H1 (cell line): ENCODE data around the gene FGD4. TPM values are rescaled to one million over a fixed set of nuclear protein-coding genes. Genes with fewer than 3 reads are reported as not detected.

ENCODE experiments used
- CTCF ChIA-PET: fragments of 300-600 bp; sonication (Branson Sonifier 250); formaldehyde crosslinking; loops from one replicate; lab custom pipeline; 2021; ENCODE audit not compliant: partially characterized antibody; lab: Charles Lee
- POLR2A ChIA-PET: fragments of 300-600 bp; sonication (Branson Sonifier 250); formaldehyde crosslinking; loops from one replicate; lab custom pipeline; 2021; ENCODE audit warnings: inconsistent platforms; ENCODE audit not compliant: partially characterized antibody; lab: Charles Lee
- DNase-seq, 2 experiments: peaks; one replicate each; pipeline versions ENCODE4 v3.0.0 to v3.0.0-alpha.2; 2010 to 2022; ENCODE audit warnings: low spot score in 2 of 2, low read depth in 1 of 2, mixed read lengths in 1 of 2
- FAIRE-seq: peaks from 2 replicates; lab custom pipeline; 2011; peaks lifted over from hg19 to GRCh38; lab: Jason Lieb, UNC
- H2AFZ ChIP-seq: 2 replicates; pipeline ENCODE4 v1.8.1; 2012; ENCODE audit warnings: low read length, inconsistent platforms
- H2AK5ac ChIP-seq: 2 replicates; pipeline ENCODE4 v1.6.1; 2013; ENCODE audit warnings: low read depth, low read length
- H2BK120ac ChIP-seq: replicated peaks from 2 replicates; pipeline ENCODE3; 2013; ENCODE audit warnings: low read depth, low read length, inconsistent platforms
- H2BK12ac ChIP-seq: 2 replicates; pipeline ENCODE4 v1.6.1; 2013; ENCODE audit warnings: low read depth, low read length
- H2BK15ac ChIP-seq: 2 replicates; pipeline ENCODE4 v1.6.1; 2013; ENCODE audit warnings: low read length
- H2BK20ac ChIP-seq: 2 replicates; pipeline ENCODE4 v1.6.1; 2013; ENCODE audit warnings: low read length
- H2BK5ac ChIP-seq: 2 replicates; pipeline ENCODE4 v1.6.1; 2013; ENCODE audit warnings: low read depth, low read length
- H3K14ac ChIP-seq: 2 replicates; pipeline ENCODE4 v1.6.1; 2013; ENCODE audit warnings: inconsistent platforms; ENCODE audit not compliant: insufficient read length
- H3K18ac ChIP-seq: 2 replicates; pipeline ENCODE4 v1.6.1; 2013; ENCODE audit warnings: low read length; ENCODE audit errors: extremely low read depth
- H3K23ac ChIP-seq: 2 replicates; pipeline ENCODE4 v1.6.1; 2013; ENCODE audit warnings: inconsistent platforms; ENCODE audit not compliant: insufficient read length
- H3K23me2 ChIP-seq: 2 replicates; pipeline ENCODE4 v1.6.1; 2013; ENCODE audit warnings: low read depth, low read length
- H3K27ac ChIP-seq: 2 replicates; pipeline ENCODE4 v1.6.1; 2011; ENCODE audit warnings: low read depth, low read length, inconsistent platforms
- H3K27me3 ChIP-seq, 4 experiments: replicated peaks in 1 of 4; 1 replicate in 1 of 4; 2 replicates in 3 of 4; pipeline versions ENCODE4 v1.6.1 to v1.8.1; 2011 to 2013; ENCODE audit warnings: low read length in 3 of 4, mild to moderate bottlenecking in 3 of 4, inconsistent platforms in 2 of 4, mixed read lengths in 2 of 4, moderate library complexity in 1 of 4; ENCODE audit not compliant: control insufficient read depth in 3 of 4, insufficient read depth in 3 of 4; ENCODE audit errors: extremely low read depth in 1 of 4
- H3K36me3 ChIP-seq, 4 experiments: 2 replicates each; pipeline versions ENCODE4 v1.6.1 to v1.8.1; 2011 to 2013; ENCODE audit warnings: mild to moderate bottlenecking in 4 of 4, low read length in 3 of 4, moderate library complexity in 2 of 4, control low read depth in 1 of 4, inconsistent platforms in 1 of 4; ENCODE audit not compliant: insufficient read depth in 4 of 4, control insufficient read depth in 2 of 4
- H3K4ac ChIP-seq: replicated peaks from 2 replicates; pipeline ENCODE3; 2013; ENCODE audit warnings: low read length, low read depth, mixed read lengths, inconsistent platforms; ENCODE audit not compliant: insufficient read length
- H3K4me1 ChIP-seq, 4 experiments: replicated peaks in 1 of 4; 1 replicate in 1 of 4; 2 replicates in 3 of 4; pipeline versions ENCODE4 v1.6.1 to v1.8.1; 2011 to 2013; ENCODE audit warnings: low read length in 3 of 4, inconsistent platforms in 2 of 4, mixed read lengths in 1 of 4; ENCODE audit not compliant: insufficient read depth in 4 of 4, control insufficient read depth in 3 of 4
- H3K4me2 ChIP-seq, 2 experiments: 2 replicates each; pipeline versions ENCODE4 v1.6.1 to v1.8.1; 2011 to 2013; ENCODE audit warnings: low read depth in 2 of 2, low read length in 2 of 2, control low read depth in 1 of 2, inconsistent platforms in 1 of 2, mild to moderate bottlenecking in 1 of 2; ENCODE audit not compliant: insufficient read depth in 1 of 2
- H3K4me3 ChIP-seq, 4 experiments: fragments of 200-600, 300-600 bp in 1 of 4; sonication (generic), shearing (Covaris generic), sonication (Bioruptor Twin) in 1 of 4; 2 replicates each; pipeline versions ENCODE4 v1.5.1 to v1.8.1; 2011 to 2016; ENCODE audit warnings: low read length in 4 of 4, low read depth in 3 of 4, control low read depth in 2 of 4, inconsistent platforms in 2 of 4, mild to moderate bottlenecking in 2 of 4, mixed read lengths in 1 of 4, moderate library complexity in 1 of 4; ENCODE audit not compliant: insufficient read depth in 2 of 4; ENCODE audit errors: extremely low read depth in 1 of 4
- H3K56ac ChIP-seq: replicated peaks from 2 replicates; pipeline ENCODE3; 2013; ENCODE audit warnings: low read depth, mild to moderate bottlenecking, mixed read lengths, low read length, inconsistent platforms; ENCODE audit not compliant: insufficient read length
- H3K79me1 ChIP-seq: 2 replicates; pipeline ENCODE4 v1.6.1; 2013; ENCODE audit warnings: low read depth, low read length, control low read depth
- H3K79me2 ChIP-seq, 2 experiments: 2 replicates each; pipeline versions ENCODE4 v1.6.1 to v1.8.1; 2012 to 2013; ENCODE audit warnings: low read length in 2 of 2, mild to moderate bottlenecking in 2 of 2, inconsistent platforms in 1 of 2; ENCODE audit not compliant: insufficient read depth in 2 of 2, control insufficient read depth in 1 of 2
- H3K9ac ChIP-seq, 4 experiments: replicated peaks in 1 of 4; 1 replicate in 1 of 4; 2 replicates in 3 of 4; pipeline versions ENCODE4 v1.6.1 to v1.8.1; 2011 to 2013; ENCODE audit warnings: low read depth in 3 of 4, low read length in 3 of 4, control low read depth in 2 of 4, mild to moderate bottlenecking in 2 of 4, moderate library complexity in 2 of 4, inconsistent platforms in 1 of 4; ENCODE audit errors: extremely low read depth in 1 of 4
- H3K9me3 ChIP-seq, 2 experiments: 2 replicates each; pipeline versions ENCODE4 v1.6.1 to v1.8.1; 2012 to 2013; ENCODE audit warnings: mild to moderate bottlenecking in 2 of 2, moderate library complexity in 2 of 2, control low read depth in 1 of 2, inconsistent platforms in 1 of 2, low read depth in 1 of 2, low read length in 1 of 2, mixed read lengths in 1 of 2; ENCODE audit not compliant: insufficient read depth in 2 of 2
- H4K20me1 ChIP-seq, 2 experiments: replicated peaks in 1 of 2; 2 replicates each; pipeline versions ENCODE3 to v1.8.1; 2011 to 2013; ENCODE audit warnings: inconsistent platforms in 2 of 2, low read length in 2 of 2, mild to moderate bottlenecking in 1 of 2; ENCODE audit not compliant: insufficient read depth in 2 of 2, control insufficient read depth in 1 of 2
- H4K5ac ChIP-seq: 2 replicates; pipeline ENCODE4 v1.6.1; 2013; ENCODE audit warnings: low read length, low read depth, mixed read lengths, inconsistent platforms; ENCODE audit not compliant: insufficient read length
- H4K8ac ChIP-seq: 2 replicates; pipeline ENCODE4 v1.8.0; 2013; ENCODE audit warnings: mild to moderate bottlenecking, moderate library complexity, low read length, inconsistent platforms; ENCODE audit not compliant: insufficient read depth; ENCODE audit errors: extremely low read depth
- H4K91ac ChIP-seq: replicated peaks from 2 replicates; pipeline ENCODE3; 2013; ENCODE audit warnings: low read length, mixed read lengths, inconsistent platforms; ENCODE audit not compliant: insufficient read length
- BRCA1 ChIP-seq: IDR thresholded peaks from 2 replicates; pipeline ENCODE4 v1.6.1; 2012; ENCODE audit warnings: low read depth, low read length, improper control_type of control experiment
- EGR1 ChIP-seq: IDR thresholded peaks from 2 replicates; pipeline ENCODE4 v1.6.1; 2011; ENCODE audit warnings: low read depth, low read length, borderline replicate concordance
- GTF2F1 ChIP-seq: IDR thresholded peaks from 2 replicates; pipeline ENCODE4 v1.6.1; 2012; ENCODE audit warnings: low read depth, low read length, improper control_type of control experiment, borderline replicate concordance
- KDM4A ChIP-seq: IDR thresholded peaks from one replicate; pipeline ENCODE4 v1.7.1; 2012; ENCODE audit warnings: low read depth, mild to moderate bottlenecking, moderate library complexity, low read length, inconsistent platforms; ENCODE audit not compliant: severe bottlenecking
- MAFK ChIP-seq: IDR thresholded peaks from 2 replicates; pipeline ENCODE4 v1.6.1; 2012; ENCODE audit warnings: low read depth, mild to moderate bottlenecking, improper control_type of control experiment, low read length
- POU5F1 ChIP-seq: IDR thresholded peaks from 2 replicates; pipeline ENCODE4 v1.6.1; 2011; ENCODE audit warnings: low read depth, mild to moderate bottlenecking, low read length, moderate library complexity
- RFX5 ChIP-seq: IDR thresholded peaks from 2 replicates; pipeline ENCODE4 v1.6.1; 2011; ENCODE audit warnings: low read depth, low read length, improper control_type of control experiment, borderline replicate concordance
- SIN3A ChIP-seq, 2 experiments: IDR thresholded peaks in 1 of 2; conservative IDR thresholded peaks in 1 of 2; 2 replicates each; pipeline ENCODE4 v1.6.1; 2011 to 2012; ENCODE audit warnings: low read length in 2 of 2, improper control_type of control experiment in 1 of 2, low read depth in 1 of 2, mild to moderate bottlenecking in 1 of 2
- SRF ChIP-seq: IDR thresholded peaks from 2 replicates; pipeline ENCODE4 v1.6.1; 2011; ENCODE audit warnings: mild to moderate bottlenecking, low read depth, low read length, moderate library complexity
- TAF1 ChIP-seq: IDR thresholded peaks from 2 replicates; pipeline ENCODE4 v1.6.1; 2011; ENCODE audit warnings: mild to moderate bottlenecking, low read depth, low read length
- TBP ChIP-seq: IDR thresholded peaks from 2 replicates; pipeline ENCODE4 v1.6.1; 2011; ENCODE audit warnings: low read depth, low read length, improper control_type of control experiment
- ZNF274 ChIP-seq: IDR thresholded peaks from 2 replicates; pipeline ENCODE4 v1.7.0; 2012; ENCODE audit warnings: low read length, borderline replicate concordance; ENCODE audit errors: extremely low read depth
- WGBS, 2 experiments: shearing (Covaris generic) in 1 of 2; methylation state at CpG; one replicate each; pipeline versions ENCODE4 v1.1.6 to v1.1.7; 2013 to 2015; ENCODE audit warnings: low lambda C conversion rate in 2 of 2, mixed read lengths in 2 of 2, inconsistent platforms in 1 of 2, low coverage in 1 of 2, missing lambda C conversion rate in 1 of 2; ENCODE audit not compliant: insufficient replicate concordance in 2 of 2, insufficient coverage in 1 of 2, insufficient read length in 1 of 2; ENCODE audit errors: extremely low coverage in 1 of 2, missing lambda C conversion rate in 1 of 2; 5-methylcytosine and 5-hydroxymethylcytosine counted together
- polyA plus RNA-seq, 7 experiments: library from polyadenylated mRNA; depleted of rRNA in 3 of 7; stranded (reverse) in 5 of 7; unstranded in 2 of 7; fragments of >200 nt in 5 of 7; fragments of 200-250 nt in 2 of 7; gene quantifications; 1 replicate in 5 of 7; 2 replicates in 1 of 7; 4 replicates in 1 of 7; pipeline versions ENCODE4 v1.2.1 to v1.2.3, GENCODE V29; 2011 to 2013; ENCODE audit warnings: missing spikeins in 2 of 7, mixed read lengths in 2 of 7
- total RNA-seq: library from RNA; stranded (reverse); fragmentation: NEBNext Ultra II Directional; extraction: Animal tissue kit (Norgen Biotek cat#: 25700); gene quantifications from 2 replicates; pipeline ENCODE4 v1.2.1, GENCODE V29; 2021
- TF ChIP-seq, protein P1 (sequence below): IDR thresholded peaks from 2 replicates; pipeline ENCODE4 v1.6.1; 2012; ENCODE audit warnings: inconsistent platforms

FGD4 gene
- total and polyA plus RNA-seq, 2 of the 8 experiments (the other 6 are each of a cell fraction or from before 2014, with no cell fraction given): 8.5 to 48.2 TPM

- Histone ChIP-seq H2AFZ (no peak overlapping the region), H4K5ac (no peak overlapping the region), H3K23me2 (no peaks in the 10 kb centered on the region), H3K4me3 (no peak overlapping the region), H3K79me2 (peaks cover 3 to 93% of the 10 kb centered on the region in 2 experiments), H2BK15ac (no peak overlapping the region), H4K91ac (no peak overlapping the region), H3K4me2 (no peak overlapping the region), H3K18ac (no peak overlapping the region), H3K27ac (no peak overlapping the region), H3K4me1 (peaks cover 0 to 11% (median 4%) of the 10 kb centered on the region in 4 experiments; a peak in 3 of 7 replicates), H3K23ac (no peak overlapping the region), H3K14ac (no peak overlapping the region), H3K4ac (no peak overlapping the region), H4K20me1 (peaks cover 8 to 15% of the 10 kb centered on the region in 2 experiments), H2AK5ac (no peak overlapping the region), H3K79me1 (peaks cover 7% of the 10 kb centered on the region; the same call in 1 of the 2 replicates), H2BK5ac (no peak overlapping the region), H2BK12ac (no peak overlapping the region), H3K27me3 (no peaks in the 10 kb centered on the region), H3K56ac (no peak overlapping the region), H4K8ac (no peak overlapping the region), H3K36me3 (no peaks in the 10 kb centered on the region), H2BK20ac (no peak overlapping the region), H3K9ac (no peak overlapping the region), H3K9me3 (no peaks in the 10 kb centered on the region), H2BK120ac (no peak overlapping the region)
- DNase-seq: no peak
- WGBS, 2 experiments: 69% methylated on average over 3 of the region's 3 CpGs; no CpG with 5 or more reads in 1 of the 2 experiments
- no peak for FAIRE-seq
- ChIA-PET CTCF (interaction anchor here (1.2 kb wide), 1 partner anchor 10 kb away, joined by 3 read pairs; no protein-coding TSS in a partner anchor), POLR2A (interaction anchor here (0.8 to 1.3 kb wide), 4 partner anchors 12 to 93 kb away, joined by 3 to 5 read pairs (median 4); no protein-coding TSS in a partner anchor)
- TF ChIP-seq TAF1 (no peak), POU5F1 (no peak), GTF2F1 (no peak), ZNF274 (no peak), EGR1 (no peak), BRCA1 (no peak), SRF (no peak), MAFK (no peak), RFX5 (no peak), KDM4A (no peak), TBP (no peak), SIN3A (conservative IDR thresholded peaks at IDR 0.05 in 1 of 2, IDR thresholded peaks at IDR 0.05 in 1 of 2; ENCODE audit: low read depth in 1 of 2, low read length in 2 of 2) (no peak)
- TF ChIP-seq, protein P1, sequence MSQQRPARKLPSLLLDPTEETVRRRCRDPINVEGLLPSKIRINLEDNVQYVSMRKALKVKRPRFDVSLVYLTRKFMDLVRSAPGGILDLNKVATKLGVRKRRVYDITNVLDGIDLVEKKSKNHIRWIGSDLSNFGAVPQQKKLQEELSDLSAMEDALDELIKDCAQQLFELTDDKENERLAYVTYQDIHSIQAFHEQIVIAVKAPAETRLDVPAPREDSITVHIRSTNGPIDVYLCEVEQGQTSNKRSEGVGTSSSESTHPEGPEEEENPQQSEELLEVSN: no peak
These were observed 146.1 kb downstream of the FGD4 start for GRCh38 chr12:32545413-32545980.
